ENCODE results near the gene RRAS2.

- TF ChIP-seq POLR2A (IDR thresholded peaks at IDR 0.05) (no peak), POLR2AphosphoS5 (IDR thresholded peaks at IDR 0.05) (no peak), EP300 (IDR thresholded peaks at IDR 0.05) (no peak)
- TF ChIP-seq, protein P1, sequence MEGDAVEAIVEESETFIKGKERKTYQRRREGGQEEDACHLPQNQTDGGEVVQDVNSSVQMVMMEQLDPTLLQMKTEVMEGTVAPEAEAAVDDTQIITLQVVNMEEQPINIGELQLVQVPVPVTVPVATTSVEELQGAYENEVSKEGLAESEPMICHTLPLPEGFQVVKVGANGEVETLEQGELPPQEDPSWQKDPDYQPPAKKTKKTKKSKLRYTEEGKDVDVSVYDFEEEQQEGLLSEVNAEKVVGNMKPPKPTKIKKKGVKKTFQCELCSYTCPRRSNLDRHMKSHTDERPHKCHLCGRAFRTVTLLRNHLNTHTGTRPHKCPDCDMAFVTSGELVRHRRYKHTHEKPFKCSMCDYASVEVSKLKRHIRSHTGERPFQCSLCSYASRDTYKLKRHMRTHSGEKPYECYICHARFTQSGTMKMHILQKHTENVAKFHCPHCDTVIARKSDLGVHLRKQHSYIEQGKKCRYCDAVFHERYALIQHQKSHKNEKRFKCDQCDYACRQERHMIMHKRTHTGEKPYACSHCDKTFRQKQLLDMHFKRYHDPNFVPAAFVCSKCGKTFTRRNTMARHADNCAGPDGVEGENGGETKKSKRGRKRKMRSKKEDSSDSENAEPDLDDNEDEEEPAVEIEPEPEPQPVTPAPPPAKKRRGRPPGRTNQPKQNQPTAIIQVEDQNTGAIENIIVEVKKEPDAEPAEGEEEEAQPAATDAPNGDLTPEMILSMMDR (IDR thresholded peaks at IDR 0.05) = no peak
Observed at GRCh38 chr11:14267861-14268635, 90.9 kb downstream of the RRAS2 start.

All from gastroesophageal sphincter (tissue), 3 donors.